HG02571 (cell line): ENCODE measurements around the gene TSPAN5.

Experiments
- ATAC-seq: cut with Tn5 transposase; IDR thresholded peaks from one replicate; pipeline ENCODE4 v1.9.1; 2021; ENCODE audit warnings: mild to moderate bottlenecking, moderate library complexity; ENCODE audit not compliant: unreplicated experiment

Gene TSPAN5

GRCh38 chr4:98601708-98602107, 56.7 kb downstream of the TSPAN5 start:
- ATAC-seq, result peak; percentile 65

GRCh38 chr4:98599617-98600205, 58.7 kb downstream of the TSPAN5 start:
- ATAC-seq, result no peak

GRCh38 chr4:98586962-98587354, 71.5 kb downstream of the TSPAN5 start:
- ATAC-seq, result no peak

GRCh38 chr4:98586291-98586961, 72.0 kb downstream of the TSPAN5 start:
- no peak for ATAC-seq

- ATAC-seq, result no peak
Observed at GRCh38 chr4:98585596-98585995, 72.8 kb downstream of the TSPAN5 start.

GRCh38 chr4:98584265-98584664, 74.1 kb downstream of the TSPAN5 start:
- ATAC-seq, result no peak

GRCh38 chr4:98583265-98583664, 75.1 kb downstream of the TSPAN5 start:
- ATAC-seq, result no peak

- no peak for ATAC-seq
Observed at GRCh38 chr4:98581126-98581525, 77.3 kb downstream of the TSPAN5 start.

GRCh38 chr4:98577956-98578355, 80.5 kb downstream of the TSPAN5 start:
- no peak for ATAC-seq

GRCh38 chr4:98574816-98575215, 83.6 kb downstream of the TSPAN5 start:
- no peak for ATAC-seq

GRCh38 chr4:98573791-98574190, 84.6 kb downstream of the TSPAN5 start:
- ATAC-seq, result no peak

- ATAC-seq, result no peak
Observed at GRCh38 chr4:98572697-98573096, 85.7 kb downstream of the TSPAN5 start.

GRCh38 chr4:98571161-98571786, 87.1 kb downstream of the TSPAN5 start:
- no peak for ATAC-seq

- ATAC-seq, result no peak
Observed at GRCh38 chr4:98570151-98570797, 88.1 kb downstream of the TSPAN5 start.

- no peak for ATAC-seq
Observed at GRCh38 chr4:98568941-98569663, 89.3 kb downstream of the TSPAN5 start.

GRCh38 chr4:98567611-98568010, 90.8 kb downstream of the TSPAN5 start:
- no peak for ATAC-seq

- ATAC-seq, result no peak
Observed at GRCh38 chr4:98566361-98567008, 91.9 kb downstream of the TSPAN5 start.

- ATAC-seq, result no peak
Observed at GRCh38 chr4:98565681-98566301, 92.6 kb downstream of the TSPAN5 start.

GRCh38 chr4:98564852-98565251, 93.6 kb downstream of the TSPAN5 start:
- ATAC-seq, result no peak

- no peak for ATAC-seq
Observed at GRCh38 chr4:98560321-98560720, 98.1 kb downstream of the TSPAN5 start.
